HG02588 (cell line): Measurements from ENCODE around the gene YAP1.
"Not testable (repeated sequence)": the region's sequence is repeated elsewhere in the genome, so short reads cannot be mapped to it uniquely, and the experiment has no call there.

Source experiments
- ATAC-seq: cut with Tn5 transposase; IDR thresholded peaks from one replicate; pipeline ENCODE4 v1.9.1; 2021; ENCODE audit warnings: mild to moderate bottlenecking, moderate library complexity; ENCODE audit not compliant: unreplicated experiment

YAP1 gene

GRCh38 chr11:102237096-102237735 is 127.0 kb downstream of the YAP1 start:
- ATAC-seq: no peak

- no peak for ATAC-seq
Observed at GRCh38 chr11:102238391-102238821, 128.2 kb downstream of the YAP1 start.

- no peak for ATAC-seq
Observed at GRCh38 chr11:102239448-102239847, 129.2 kb downstream of the YAP1 start.

- no peak for ATAC-seq
Observed at GRCh38 chr11:102239911-102240310, 129.7 kb downstream of the YAP1 start.

GRCh38 chr11:102240502-102240901 is 130.3 kb downstream of the YAP1 start:
- ATAC-seq: no peak

- ATAC-seq: no peak
Observed at GRCh38 chr11:102241026-102241425, 130.8 kb downstream of the YAP1 start.

GRCh38 chr11:102243399-102243884 is 133.2 kb downstream of the YAP1 start:
- ATAC-seq: no peak

GRCh38 chr11:102244681-102245409 is 134.6 kb downstream of the YAP1 start:
- ATAC-seq: no peak

GRCh38 chr11:102251423-102251822 is 141.2 kb downstream of the YAP1 start:
- ATAC-seq: no peak

GRCh38 chr11:102252339-102252891 is 142.2 kb downstream of the YAP1 start:
- ATAC-seq: no peak

- ATAC-seq: no peak
Observed at GRCh38 chr11:102253020-102253715, 142.9 kb downstream of the YAP1 start.

GRCh38 chr11:102254047-102254446 is 143.8 kb downstream of the YAP1 start:
- no peak for ATAC-seq

- ATAC-seq: no peak
Observed at GRCh38 chr11:102256251-102256650, 146.0 kb downstream of the YAP1 start.

GRCh38 chr11:102260241-102260640 is 150.0 kb downstream of the YAP1 start:
- ATAC-seq: no peak

- no peak for ATAC-seq
Observed at GRCh38 chr11:102263379-102264003, 153.2 kb downstream of the YAP1 start.

- not testable (repeated sequence) for ATAC-seq
Observed at GRCh38 chr11:102264704-102265103, 154.5 kb downstream of the YAP1 start.

GRCh38 chr11:102266099-102266498 is 155.9 kb downstream of the YAP1 start:
- no peak for ATAC-seq

GRCh38 chr11:102267609-102268008 is 157.4 kb downstream of the YAP1 start:
- no peak for ATAC-seq

GRCh38 chr11:102268083-102268984 is 158.1 kb downstream of the YAP1 start:
- ATAC-seq: peak; percentile 91

- ATAC-seq: no peak
Observed at GRCh38 chr11:102268985-102269470, 158.8 kb downstream of the YAP1 start.
